ENCODE measurements around the gene RNF157. TPM values are rescaled to one million over a fixed set of nuclear protein-coding genes. Genes with fewer than 3 reads are reported as not detected.

The RNF157 gene
- total RNA-seq, 2 donors from 2014 or later: 9.6 to 11.2 TPM

GRCh38 chr17:76195281-76196096, 44.8 kb downstream of the RNF157 start:
- no peaks in the 10 kb centered on the region for H3K9me3 ChIP-seq (ENCODE audit: control insufficient read depth, low read length)
- no peak overlapping the region for H3K4me3 ChIP-seq (ENCODE audit: low read length)
- H3K4me3 Mint-ChIP-seq: no peak overlapping the region
- TF ChIP-seq CTCF (conservative IDR thresholded peaks at IDR 0.05): no peak
- no peaks in the 10 kb centered on the region for H3K36me3 ChIP-seq (ENCODE audit: control insufficient read depth, insufficient read depth, low read length)
- H3K4me1 ChIP-seq (ENCODE audit: control insufficient read depth, insufficient read depth, low read length): no peaks in the 10 kb centered on the region
- H3K9me3 Mint-ChIP-seq: no peaks in the 10 kb centered on the region
- H3K27me3 Mint-ChIP-seq (ENCODE audit: insufficient read depth): no peaks in the 10 kb centered on the region
- no peak overlapping the region for H3K27ac ChIP-seq (ENCODE audit: low read depth, low read length)
- H3K9ac ChIP-seq (ENCODE audit: extremely low read depth, low read length, poor library complexity, severe bottlenecking): no peak overlapping the region
- no peak overlapping the region for H3K27ac Mint-ChIP-seq
- no peaks in the 10 kb centered on the region for H3K27me3 ChIP-seq (ENCODE audit: control insufficient read depth, insufficient read depth, low read length, poor library complexity, severe bottlenecking)
- H3K36me3 Mint-ChIP-seq (ENCODE audit: low read depth): no peaks in the 10 kb centered on the region
- WGBS, 2 experiments (ENCODE audit: insufficient coverage in 1 of 2, insufficient read length in 1 of 2): 96 to 97% methylated on average over 6 to 12 of the region's 12 CpGs
- DNase-seq: no peak
- H3K4me1 Mint-ChIP-seq: peaks cover 8% of the 10 kb centered on the region

- Histone ChIP-seq H3K9me3 (ENCODE audit: control insufficient read depth, low read length) (no peaks in the 10 kb centered on the region), H3K9ac (ENCODE audit: extremely low read depth, low read length, poor library complexity, severe bottlenecking) (no peak overlapping the region), H3K27me3 (ENCODE audit: control insufficient read depth, insufficient read depth, low read length, poor library complexity, severe bottlenecking) (no peaks in the 10 kb centered on the region), H3K27ac (ENCODE audit: low read depth, low read length) (no peak overlapping the region), H3K4me3 (ENCODE audit: low read length) (no peak overlapping the region), H3K36me3 (ENCODE audit: control insufficient read depth, insufficient read depth, low read length) (no peaks in the 10 kb centered on the region), H3K4me1 (ENCODE audit: control insufficient read depth, insufficient read depth, low read length) (no peaks in the 10 kb centered on the region)
- TF ChIP-seq CTCF (conservative IDR thresholded peaks at IDR 0.05): no peak
- H3K9me3 Mint-ChIP-seq: no peaks in the 10 kb centered on the region
- H3K4me1 Mint-ChIP-seq: peaks cover 12% of the 10 kb centered on the region
- no peaks in the 10 kb centered on the region for H3K36me3 Mint-ChIP-seq (ENCODE audit: low read depth)
- H3K27me3 Mint-ChIP-seq (ENCODE audit: insufficient read depth): no peaks in the 10 kb centered on the region
- peak; percentile 60 for DNase-seq
- no peak overlapping the region for H3K27ac Mint-ChIP-seq
- 73 to 75% methylated on average over 6 to 13 of the region's 13 CpGs for WGBS, 2 experiments (ENCODE audit: insufficient coverage in 1 of 2, insufficient read length in 1 of 2)
- H3K4me3 Mint-ChIP-seq: no peak overlapping the region
Observed at GRCh38 chr17:76193591-76193990, 46.7 kb downstream of the RNF157 start.

- Histone ChIP-seq H3K9ac (ENCODE audit: extremely low read depth, low read length, poor library complexity, severe bottlenecking) (no peak overlapping the region), H3K4me3 (ENCODE audit: low read length) (no peak overlapping the region), H3K27ac (ENCODE audit: low read depth, low read length) (no peak overlapping the region), H3K9me3 (ENCODE audit: control insufficient read depth, low read length) (no peaks in the 10 kb centered on the region), H3K36me3 (ENCODE audit: control insufficient read depth, insufficient read depth, low read length) (no peaks in the 10 kb centered on the region), H3K4me1 (ENCODE audit: control insufficient read depth, insufficient read depth, low read length) (no peaks in the 10 kb centered on the region), H3K27me3 (ENCODE audit: control insufficient read depth, insufficient read depth, low read length, poor library complexity, severe bottlenecking) (no peaks in the 10 kb centered on the region)
- Mint-ChIP-seq H3K27me3 (ENCODE audit: insufficient read depth) (no peaks in the 10 kb centered on the region), H3K9me3 (no peaks in the 10 kb centered on the region), H3K4me1 (peaks cover 12% of the 10 kb centered on the region), H3K27ac (no peak overlapping the region), H3K36me3 (ENCODE audit: low read depth) (no peaks in the 10 kb centered on the region), H3K4me3 (no peak overlapping the region)
- WGBS, 2 experiments (ENCODE audit: insufficient coverage in 1 of 2, insufficient read length in 1 of 2): 79 to 87% methylated on average over 5 to 6 of the region's 6 CpGs
- TF ChIP-seq CTCF (conservative IDR thresholded peaks at IDR 0.05): no peak
- DNase-seq: no peak
Observed at GRCh38 chr17:76191896-76192295, 48.4 kb downstream of the RNF157 start.

Measured in endodermal cell (in vitro differentiated cells).